Measurements from ENCODE around the gene ABI3BP. TPM values are rescaled to one million over a fixed set of nuclear protein-coding genes. Genes with fewer than 3 reads are reported as not detected.

ABI3BP gene
- total RNA-seq, 6 donors from 2014 or later = 46.1 to 130 (median 101) TPM

- DNase-seq (no peak), ATAC-seq (ENCODE audit: low FRiP score in 2 of 2) (no peak)
- 39 to 63% methylated on average over 1 of the region's 1 CpG for WGBS, 2 donors
- Histone ChIP-seq H3K4me1 (peaks cover 0 to 3% (median under 1%) of the 10 kb centered on the region in 4 donors), H3K36me3 (no peaks in the 10 kb centered on the region), H3K9me3 (no peaks in the 10 kb centered on the region), H3K4me3 (no peak overlapping the region), H3K27ac (no peak overlapping the region), H3K27me3 (no peaks in the 10 kb centered on the region)
- TF ChIP-seq EP300 (IDR thresholded peaks at IDR 0.05) = no peak
- TF ChIP-seq POLR2AphosphoS5 (IDR thresholded peaks at IDR 0.05) = no peak
- TF ChIP-seq POLR2A (IDR thresholded peaks at IDR 0.05) = no peak
- TF ChIP-seq, protein P1, sequence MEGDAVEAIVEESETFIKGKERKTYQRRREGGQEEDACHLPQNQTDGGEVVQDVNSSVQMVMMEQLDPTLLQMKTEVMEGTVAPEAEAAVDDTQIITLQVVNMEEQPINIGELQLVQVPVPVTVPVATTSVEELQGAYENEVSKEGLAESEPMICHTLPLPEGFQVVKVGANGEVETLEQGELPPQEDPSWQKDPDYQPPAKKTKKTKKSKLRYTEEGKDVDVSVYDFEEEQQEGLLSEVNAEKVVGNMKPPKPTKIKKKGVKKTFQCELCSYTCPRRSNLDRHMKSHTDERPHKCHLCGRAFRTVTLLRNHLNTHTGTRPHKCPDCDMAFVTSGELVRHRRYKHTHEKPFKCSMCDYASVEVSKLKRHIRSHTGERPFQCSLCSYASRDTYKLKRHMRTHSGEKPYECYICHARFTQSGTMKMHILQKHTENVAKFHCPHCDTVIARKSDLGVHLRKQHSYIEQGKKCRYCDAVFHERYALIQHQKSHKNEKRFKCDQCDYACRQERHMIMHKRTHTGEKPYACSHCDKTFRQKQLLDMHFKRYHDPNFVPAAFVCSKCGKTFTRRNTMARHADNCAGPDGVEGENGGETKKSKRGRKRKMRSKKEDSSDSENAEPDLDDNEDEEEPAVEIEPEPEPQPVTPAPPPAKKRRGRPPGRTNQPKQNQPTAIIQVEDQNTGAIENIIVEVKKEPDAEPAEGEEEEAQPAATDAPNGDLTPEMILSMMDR (IDR thresholded peaks at IDR 0.05) = no peak
Measured at GRCh38 chr3:100988080-100988479, 5.1 kb downstream of the ABI3BP start.

GRCh38 chr3:100984308-100984707 is 8.9 kb downstream of the ABI3BP start:
- TF ChIP-seq EP300 (IDR thresholded peaks at IDR 0.05) = no peak
- no peak for TF ChIP-seq POLR2AphosphoS5 (IDR thresholded peaks at IDR 0.05)
- no peak for TF ChIP-seq POLR2A (IDR thresholded peaks at IDR 0.05)
- TF ChIP-seq, protein P1 (IDR thresholded peaks at IDR 0.05) = no peak
- DNase-seq (no peak), ATAC-seq (ENCODE audit: low FRiP score in 2 of 2) (no peak)
- H3K36me3 ChIP-seq = no peaks in the 10 kb centered on the region
- H3K4me3 ChIP-seq = no peak overlapping the region
- no peaks in the 10 kb centered on the region for H3K9me3 ChIP-seq
- H3K27ac ChIP-seq = peak overlapping the region in 2 of 4 donors; percentile 11 to 13
- H3K4me1 ChIP-seq = peaks cover 0 to 9% (median 8%) of the 10 kb centered on the region in 4 donors
- H3K27me3 ChIP-seq = no peaks in the 10 kb centered on the region

DNA sequence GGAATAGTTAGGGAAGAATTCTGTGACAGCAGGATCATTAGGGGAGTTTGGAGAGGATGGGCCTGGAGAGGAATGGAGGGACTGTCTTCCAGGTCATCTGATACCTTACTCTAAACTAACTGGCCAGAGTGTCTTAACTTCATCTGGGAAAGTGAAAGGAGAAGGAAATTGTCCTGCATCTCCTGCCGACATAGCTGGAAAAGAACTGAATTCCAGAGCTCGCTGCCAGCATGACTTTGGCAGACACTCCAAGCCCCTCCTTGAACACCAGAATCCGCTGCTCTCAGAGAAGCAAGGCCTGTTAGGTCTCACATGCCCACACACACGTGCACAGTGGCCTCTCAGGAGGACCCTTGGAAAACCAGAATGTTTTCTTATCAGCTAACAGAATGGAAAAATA is 10.5 kb downstream of the ABI3BP start:
- ATAC-seq (ENCODE audit: low FRiP score in 2 of 2) (peak; percentile 53 to 68), DNase-seq (no peak)
- H3K4me3 ChIP-seq = no peak overlapping the region

GRCh38 chr3:100981164-100981911 is 11.9 kb downstream of the ABI3BP start:
- TF ChIP-seq, protein P1 (IDR thresholded peaks at IDR 0.05) = no peak
- TF ChIP-seq POLR2A (IDR thresholded peaks at IDR 0.05) (no peak), EP300 (IDR thresholded peaks at IDR 0.05) (no peak), POLR2AphosphoS5 (IDR thresholded peaks at IDR 0.05) (no peak)
- no peak for DNase-seq
- Histone ChIP-seq H3K27me3 (no peaks in the 10 kb centered on the region), H3K27ac (no peak overlapping the region), H3K4me1 (peaks cover 0 to 9% (median 8%) of the 10 kb centered on the region in 4 donors), H3K36me3 (no peaks in the 10 kb centered on the region), H3K4me3 (no peak overlapping the region), H3K9me3 (no peaks in the 10 kb centered on the region)
- WGBS, 2 donors = 83 to 94% methylated on average over 3 of the region's 3 CpGs
- ATAC-seq (ENCODE audit: low FRiP score in 2 of 2) = peak in 1 of 2 donors; percentile 60

More for the DNA sequence above, 10.5 kb downstream of the ABI3BP start:
- H3K27ac ChIP-seq = peak overlapping the region in 3 of 4 donors; percentile 21 to 69 (median 51)
- no peak for TF ChIP-seq EP300 (IDR thresholded peaks at IDR 0.05)
- TF ChIP-seq POLR2AphosphoS5 (IDR thresholded peaks at IDR 0.05) = no peak
- TF ChIP-seq, protein P1 (IDR thresholded peaks at IDR 0.05) = no peak
- TF ChIP-seq POLR2A (IDR thresholded peaks at IDR 0.05) = no peak
- no peaks in the 10 kb centered on the region for H3K9me3 ChIP-seq
- no peaks in the 10 kb centered on the region for H3K36me3 ChIP-seq
- no peaks in the 10 kb centered on the region for H3K27me3 ChIP-seq
- 18 to 21% methylated on average over 4 of the region's 4 CpGs for WGBS, 2 donors
- H3K4me1 ChIP-seq = peaks cover 0 to 9% (median 8%) of the 10 kb centered on the region in 4 donors

Measured in upper lobe of left lung (tissue), 6 donors.